Measurements from ENCODE around the gene ERMARD. TPM values are rescaled to one million over a fixed set of nuclear protein-coding genes. Genes with fewer than 3 reads are reported as not detected.

Gene ERMARD
- 24.8 and 26.8 TPM in 2 replicates for polyA plus RNA-seq (2011; rRNA removed)
- polyA minus RNA-seq (2011; rRNA and poly(A)+ RNA removed): 9.5 and 15.6 TPM in 2 replicates

GRCh38 chr6:169751242-169752073 is at the start of gene ERMARD, which contains the start of gene DYNLT2:
Gene ERMARD, plus strand, starts transcription at chr6:169751622. Its CDS starts 36 bp downstream, at chr6:169751658.
Gene DYNLT2, minus strand, starts transcription at chr6:169751572. Its CDS starts 114 bp downstream, at chr6:169751458.
- ChIA-PET CTCF (interaction anchor here (0.6 to 1.1 kb wide), 4 partner anchors 10 to 779 kb away, joined by 3 read pairs; no protein-coding TSS in a partner anchor), POLR2A (interaction anchor here (0.5 to 1.3 kb wide), 8 partner anchors 11 to 222 kb away, joined by 3 to 10 read pairs (median 4); partner anchors contain the start of genes C6orf120 and WDR27)
- Histone ChIP-seq H3K9me3 (ENCODE audit: control insufficient read depth, insufficient read depth, low read length) (no peaks in the 10 kb centered on the region), H3K4me3 (ENCODE audit: low read depth, low read length) (peak within 1 kb of the TSS; percentile 79), H3K27ac (ENCODE audit: low read depth, low read length) (peak within 1 kb of the TSS; percentile 89), H3K27me3 (ENCODE audit: control insufficient read depth, insufficient read depth, low read length) (no peaks in the 10 kb centered on the region)
- DNase-seq (ENCODE audit: low read depth, low spot score): peak; percentile 80
- TF ChIP-seq CTCF (IDR thresholded peaks at IDR 0.05; ENCODE audit: low read depth, low read length): peak; percentile 32

- Histone ChIP-seq H3K27ac (ENCODE audit: low read depth, low read length) (peak within 1 kb of the TSS; percentile 81), H3K9me3 (ENCODE audit: control insufficient read depth, insufficient read depth, low read length) (no peaks in the 10 kb centered on the region; the same call in 1 of the 2 replicates), H3K4me3 (ENCODE audit: low read depth, low read length) (peak within 1 kb of the TSS; percentile 94), H3K27me3 (ENCODE audit: control insufficient read depth, insufficient read depth, low read length) (no peaks in the 10 kb centered on the region)
- no peak for TF ChIP-seq CTCF (IDR thresholded peaks at IDR 0.05; ENCODE audit: low read depth, low read length)
- ChIA-PET POLR2A (interaction anchor here (0.5 to 1.8 kb wide), 12 partner anchors 10 to 1816 kb away, joined by 3 to 15 read pairs (median 4); partner anchors contain the start of genes DYNLT2 and ERMARD), CTCF (interaction anchor here (1.0 kb wide), 1 partner anchor 10 kb away, joined by 3 read pairs; no protein-coding TSS in a partner anchor)
- DNase-seq (ENCODE audit: low read depth, low spot score): peak; percentile 90
Observed at GRCh38 chr6:169701954-169702839, 49.2 kb upstream of the ERMARD start, which contains the start of the genes C6orf120 and WDR27. Gene C6orf120, plus strand, starts transcription at chr6:169702126. Its CDS starts 334 bp downstream, at chr6:169702460. Gene WDR27, minus strand, starts transcription at chr6:169702029. Its CDS starts 13,024 bp downstream, at chr6:169689005.

- POLR2A ChIA-PET: interaction anchor here (0.9 kb wide), 2 partner anchors 13 to 19 kb away, joined by 3 to 4 read pairs; no protein-coding TSS in a partner anchor
- CTCF ChIA-PET: no interaction called here
- DNase-seq (ENCODE audit: low read depth, low spot score): no peak
- Histone ChIP-seq H3K27ac (ENCODE audit: low read depth, low read length) (no peak overlapping the region), H3K4me3 (ENCODE audit: low read depth, low read length) (peak overlapping the region; percentile 94), H3K9me3 (ENCODE audit: control insufficient read depth, insufficient read depth, low read length) (no peaks in the 10 kb centered on the region; the same call in 1 of the 2 replicates), H3K27me3 (ENCODE audit: control insufficient read depth, insufficient read depth, low read length) (no peaks in the 10 kb centered on the region)
- TF ChIP-seq CTCF (IDR thresholded peaks at IDR 0.05; ENCODE audit: low read depth, low read length): no peak
Observed at GRCh38 chr6:169702840-169703246, 48.6 kb upstream of the ERMARD start.

- no peak for DNase-seq (ENCODE audit: low read depth, low spot score)
- CTCF ChIA-PET: no interaction called here
- Histone ChIP-seq H3K4me3 (ENCODE audit: low read depth, low read length) (no peak overlapping the region), H3K9me3 (ENCODE audit: control insufficient read depth, insufficient read depth, low read length) (no peaks in the 10 kb centered on the region; the same call in 1 of the 2 replicates), H3K27me3 (ENCODE audit: control insufficient read depth, insufficient read depth, low read length) (no peaks in the 10 kb centered on the region), H3K27ac (ENCODE audit: low read depth, low read length) (no peak overlapping the region)
- TF ChIP-seq CTCF (IDR thresholded peaks at IDR 0.05; ENCODE audit: low read depth, low read length): no peak
- POLR2A ChIA-PET: no interaction called here
Observed at GRCh38 chr6:169707772-169708171, 43.6 kb upstream of the ERMARD start.

Data from AG04450 (cell line).